ENCODE measurements around the gene PPP1R16B.

PPP1R16B gene

DNA sequence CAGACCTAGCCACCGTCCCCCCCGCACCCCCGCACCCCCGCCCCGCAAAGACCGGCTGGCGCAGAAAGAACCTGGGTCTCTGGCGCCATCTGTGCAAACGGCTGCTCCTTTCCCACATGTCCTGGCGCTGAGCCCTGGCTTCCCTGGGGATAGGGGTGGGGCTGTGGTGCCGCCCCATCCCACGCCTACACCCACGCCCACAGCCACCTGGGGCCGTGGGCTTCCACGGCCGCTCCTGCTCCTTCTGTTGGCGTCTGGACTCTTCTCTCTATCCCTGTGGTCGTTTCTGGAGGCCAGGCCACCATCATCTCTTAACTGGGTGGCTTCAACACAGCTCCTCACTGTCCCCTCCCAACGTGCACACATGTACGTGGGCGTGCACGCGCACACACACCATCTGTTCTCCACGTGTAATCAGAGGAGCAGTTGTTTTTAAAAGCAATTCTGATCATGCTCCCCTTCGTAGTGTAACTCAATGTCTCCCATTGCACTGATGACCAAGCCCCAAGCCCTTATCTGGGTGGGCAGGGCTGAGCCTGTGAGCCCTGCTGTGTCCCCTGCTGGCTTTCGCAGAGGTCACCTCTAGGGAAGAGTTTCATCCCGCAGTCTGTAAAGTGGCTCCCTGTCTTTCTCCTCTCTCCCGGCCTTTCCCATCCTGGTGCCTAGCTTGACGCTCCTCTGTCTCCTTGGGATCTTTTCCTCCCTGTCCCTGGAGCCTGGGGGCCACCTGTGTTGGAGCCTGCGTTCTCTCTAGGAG lies 88.8 kb downstream of the PPP1R16B start:
- DNase-seq = peak in 30 of 58 donors; percentile 45 to 86 (median 74)

DNA sequence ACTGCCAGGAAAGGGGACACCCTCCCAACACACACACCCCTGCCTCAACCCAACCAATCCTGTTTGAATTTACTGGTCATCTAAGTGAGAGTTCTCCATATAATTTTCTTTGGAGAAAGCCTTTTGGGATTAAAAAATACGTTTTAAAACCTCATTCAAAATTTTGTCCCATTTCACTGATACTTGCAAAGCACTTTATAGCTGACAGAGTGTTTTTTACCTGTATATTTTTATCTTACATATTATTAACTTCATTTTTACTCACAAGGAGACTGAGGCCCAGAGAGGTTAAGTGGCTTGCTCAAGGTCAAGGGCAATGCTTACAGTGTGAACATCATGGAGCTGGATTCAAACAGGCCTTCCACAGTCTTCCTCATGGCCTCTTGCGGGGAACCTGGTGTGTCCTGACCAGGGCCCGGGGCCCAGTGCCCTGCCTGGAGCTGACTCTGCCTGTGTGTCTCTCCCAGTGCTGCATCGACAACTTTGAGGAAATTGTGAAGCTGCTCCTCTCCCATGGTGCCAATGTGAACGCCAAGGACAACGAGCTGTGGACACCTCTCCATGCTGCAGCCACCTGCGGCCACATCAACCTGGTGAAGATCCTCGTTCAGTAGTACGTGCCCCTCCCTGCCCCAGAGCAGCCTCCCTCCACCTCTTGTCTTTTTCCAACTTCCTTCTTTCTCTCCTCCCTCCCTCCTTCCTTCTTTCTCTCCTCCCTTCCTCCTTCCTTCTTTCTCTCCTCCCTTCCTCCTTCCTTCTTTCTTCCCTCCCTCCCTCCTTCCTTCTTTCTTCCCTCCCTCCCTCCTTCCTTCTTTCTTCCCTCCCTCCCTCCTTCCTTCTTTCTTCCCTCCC lies 89.8 kb downstream of the PPP1R16B start:
- no peak for DNase-seq

DNA sequence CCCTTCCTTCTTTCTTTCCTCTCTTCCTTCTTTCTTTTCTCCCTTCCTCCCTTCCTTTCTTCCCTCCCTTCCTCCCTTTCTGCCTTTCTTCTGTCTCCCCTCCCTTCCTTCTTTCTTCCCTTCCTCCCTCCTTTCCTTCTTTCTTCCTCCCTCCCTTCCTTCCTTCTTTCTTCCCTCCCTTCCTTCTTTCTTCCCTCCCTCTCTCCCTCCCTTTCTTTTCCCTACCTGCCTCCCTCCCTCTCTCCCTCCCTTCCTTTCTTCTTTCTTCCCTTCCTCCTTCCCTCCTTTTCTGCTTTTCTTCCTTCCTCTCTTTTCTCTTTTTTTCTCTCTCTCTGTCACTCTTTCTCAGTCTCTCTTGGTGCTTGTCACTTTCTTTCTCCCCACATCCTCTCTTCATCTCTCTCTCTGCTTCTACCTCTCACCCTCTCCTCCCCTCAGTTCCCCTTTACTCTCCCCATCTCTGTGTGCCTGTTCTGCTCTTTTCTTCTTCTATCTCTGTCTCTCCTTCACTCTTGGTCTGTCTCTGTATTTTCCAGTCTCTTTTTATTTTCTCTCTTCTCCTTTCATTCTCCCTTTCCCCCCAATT lies 90.6 kb downstream of the PPP1R16B start:
- no peak for DNase-seq

DNA sequence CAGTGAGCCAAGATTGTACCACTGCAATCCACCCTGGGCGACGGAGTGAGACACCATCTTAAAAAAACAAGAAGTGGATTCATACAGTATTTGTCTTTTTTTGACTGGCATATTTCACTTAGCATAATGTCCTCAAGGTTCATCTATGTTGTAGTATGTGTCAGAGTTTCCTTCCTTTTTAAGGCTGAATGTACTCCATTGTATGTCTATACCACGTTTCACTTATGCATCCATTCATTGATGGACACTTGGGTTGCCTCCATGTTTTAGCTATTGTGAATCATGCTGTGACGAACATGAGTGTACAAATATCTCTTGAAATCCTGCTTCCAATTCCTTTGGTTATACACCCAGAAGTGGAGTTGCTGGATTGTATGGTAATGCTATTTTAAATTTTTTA lies 91.8 kb downstream of the PPP1R16B start:
- no peak for DNase-seq

DNA sequence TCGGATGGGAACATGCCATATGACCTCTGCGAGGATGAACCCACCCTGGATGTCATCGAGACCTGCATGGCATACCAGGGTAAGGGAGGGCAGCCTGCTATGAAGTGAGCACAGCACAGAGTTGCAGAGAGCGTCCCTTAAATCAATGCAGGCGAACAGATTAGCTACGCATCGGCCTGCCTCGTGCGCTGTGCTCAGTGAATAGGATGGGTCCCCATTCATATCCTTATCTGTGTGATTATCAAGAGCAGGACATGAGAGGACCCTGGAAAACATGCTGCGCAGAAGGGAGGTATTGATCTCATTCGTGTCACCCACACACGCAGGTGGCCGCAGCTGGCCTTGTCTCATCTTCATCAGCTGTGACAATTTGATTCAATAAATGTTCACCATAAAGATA lies 95.1 kb downstream of the PPP1R16B start:
- DNase-seq = no peak

DNA sequence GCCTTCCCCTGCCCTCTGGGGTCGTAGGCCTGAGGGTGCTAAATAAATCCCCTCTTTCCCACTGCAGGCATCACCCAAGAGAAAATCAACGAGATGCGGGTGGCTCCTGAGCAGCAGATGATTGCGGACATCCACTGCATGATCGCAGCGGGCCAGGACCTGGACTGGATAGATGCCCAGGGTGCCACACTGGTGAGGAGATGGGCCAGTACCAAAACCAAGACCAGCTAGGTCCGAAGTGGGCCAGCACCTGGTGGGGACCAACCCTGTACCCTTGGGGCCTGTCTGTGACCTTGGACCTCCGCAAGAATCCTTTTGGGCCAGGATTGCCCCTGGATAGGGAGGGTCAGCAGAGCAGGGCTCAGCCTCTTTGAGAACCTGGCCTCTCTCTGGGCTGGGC lies 97.1 kb downstream of the PPP1R16B start:
- DNase-seq = no peak

DNA sequence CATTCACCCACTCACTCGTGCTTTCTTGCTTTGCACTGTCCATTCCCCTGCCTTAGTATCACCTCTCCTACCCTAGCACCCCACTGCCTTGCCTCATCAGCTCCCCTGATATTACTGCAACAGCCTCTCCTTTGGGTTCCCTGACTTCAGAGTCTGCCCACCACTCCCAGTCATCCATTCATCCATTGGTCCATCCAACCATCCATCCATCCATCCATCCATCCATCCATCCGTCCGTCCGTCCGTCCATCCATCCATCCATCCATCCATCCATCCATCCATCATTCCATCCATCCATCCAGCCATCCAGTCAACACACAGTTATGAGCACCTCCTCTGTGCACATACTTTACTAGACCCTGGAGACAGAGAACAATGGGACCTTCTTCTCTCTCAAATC lies 97.8 kb downstream of the PPP1R16B start:
- no peak for DNase-seq

DNA sequence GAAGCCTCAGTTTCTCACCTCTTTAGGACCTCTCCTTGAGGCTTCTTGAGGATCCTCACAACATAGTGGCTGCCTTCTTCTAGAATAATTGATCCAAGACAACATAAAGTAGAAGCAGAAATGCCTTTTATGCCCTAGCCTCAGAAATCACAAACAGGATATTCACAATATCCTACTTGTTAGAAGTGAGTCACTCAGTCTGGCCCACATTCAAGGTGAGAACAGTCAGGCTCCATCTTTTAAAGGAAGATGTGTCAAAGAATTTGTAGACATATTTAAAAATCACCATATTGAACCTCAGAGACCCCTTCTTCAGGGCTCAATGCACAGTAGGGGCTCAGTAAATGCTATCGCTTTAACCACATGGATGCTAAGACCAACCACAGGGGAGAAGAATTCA lies 99.9 kb downstream of the PPP1R16B start:
- no peak for DNase-seq

DNA sequence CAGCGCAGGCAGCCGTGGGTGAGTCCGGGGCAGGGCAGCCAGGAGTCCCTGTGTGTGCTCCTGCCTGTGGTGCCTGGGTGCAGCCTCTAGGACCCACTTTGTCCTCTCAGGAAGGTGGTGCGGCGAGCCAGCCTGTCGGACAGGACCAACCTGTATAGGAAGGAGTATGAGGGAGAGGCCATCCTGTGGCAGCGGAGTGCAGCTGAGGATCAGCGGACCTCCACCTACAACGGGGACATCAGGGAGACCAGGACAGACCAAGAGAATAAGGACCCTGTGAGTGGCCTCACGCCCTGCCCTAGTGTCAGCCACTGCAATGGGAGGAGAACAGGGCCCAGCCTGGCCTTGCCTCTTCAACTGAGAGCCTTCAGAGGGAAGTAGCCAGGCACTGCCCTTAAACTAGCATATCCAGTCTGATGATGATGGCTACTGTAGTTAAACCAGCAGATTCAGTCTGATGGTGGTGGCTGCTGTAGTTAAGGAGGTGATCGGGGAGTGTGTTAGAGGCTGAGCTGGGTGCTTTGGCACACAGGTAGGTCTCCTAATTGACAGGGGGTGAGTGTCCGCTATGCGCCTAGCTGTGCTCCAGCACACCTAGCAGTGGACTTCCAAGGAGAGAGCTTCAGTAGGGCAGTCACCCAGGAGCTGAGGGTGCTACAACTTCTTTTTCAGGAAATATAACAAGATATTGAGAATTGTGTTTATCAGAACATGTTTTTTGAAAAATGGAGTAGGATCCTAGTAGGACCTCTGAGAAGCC lies 102.6 kb downstream of the PPP1R16B start:
- no peak for DNase-seq

DNA sequence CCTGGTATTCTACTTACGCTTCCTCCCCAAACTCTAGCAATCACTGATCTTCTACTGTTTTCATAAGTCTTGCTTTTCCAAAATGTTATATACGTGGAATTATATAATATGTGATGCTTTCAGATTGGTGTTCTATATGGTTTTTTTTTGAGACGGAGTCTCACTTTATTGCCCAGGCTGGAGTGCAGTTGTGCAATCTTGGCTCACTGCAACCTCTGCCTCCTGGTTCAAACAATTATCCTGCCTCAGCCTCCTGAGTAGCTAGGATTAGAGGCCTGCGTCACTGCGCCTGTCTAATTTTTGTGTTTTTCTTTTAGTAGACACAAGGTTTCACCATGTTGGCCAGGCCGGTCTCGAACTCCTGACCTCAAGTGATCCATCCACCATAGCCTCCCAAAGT lies 109.9 kb downstream of the PPP1R16B start:
- no peak for DNase-seq

DNA sequence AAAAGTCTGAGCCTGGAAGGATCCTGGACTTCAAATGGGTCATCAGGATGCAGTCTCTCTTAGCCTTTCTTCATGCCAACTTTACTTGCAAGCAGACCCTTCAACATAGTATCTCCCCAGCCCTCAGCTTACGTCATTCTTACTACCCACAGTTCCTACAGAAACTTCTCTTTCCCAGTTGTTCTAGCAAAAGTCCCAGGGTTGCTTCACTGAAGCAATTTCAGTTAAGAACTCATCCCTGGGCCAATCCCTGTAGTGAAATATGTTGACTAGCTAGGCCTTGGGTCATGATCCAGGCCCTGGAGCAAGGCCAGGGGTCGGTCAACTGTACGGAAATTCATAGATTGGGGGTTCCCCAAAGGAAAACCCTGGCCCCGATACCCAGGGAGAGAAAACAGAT lies 112.2 kb downstream of the PPP1R16B start:
- DNase-seq = no peak

DNA sequence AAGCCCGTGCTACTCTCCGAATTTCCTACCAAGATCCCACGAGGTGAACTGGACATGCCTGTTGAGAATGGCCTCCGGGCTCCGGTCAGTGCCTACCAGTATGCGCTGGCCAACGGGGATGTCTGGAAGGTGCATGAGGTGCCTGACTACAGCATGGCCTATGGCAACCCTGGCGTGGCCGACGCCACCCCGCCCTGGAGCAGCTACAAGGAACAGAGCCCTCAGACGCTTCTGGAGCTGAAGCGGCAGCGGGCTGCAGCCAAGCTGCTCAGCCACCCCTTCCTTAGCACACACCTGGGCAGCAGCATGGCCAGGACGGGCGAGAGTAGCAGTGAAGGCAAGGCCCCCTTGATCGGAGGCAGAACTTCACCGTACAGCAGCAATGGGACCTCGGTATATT lies 112.7 kb downstream of the PPP1R16B start:
- DNase-seq = no peak

DNA sequence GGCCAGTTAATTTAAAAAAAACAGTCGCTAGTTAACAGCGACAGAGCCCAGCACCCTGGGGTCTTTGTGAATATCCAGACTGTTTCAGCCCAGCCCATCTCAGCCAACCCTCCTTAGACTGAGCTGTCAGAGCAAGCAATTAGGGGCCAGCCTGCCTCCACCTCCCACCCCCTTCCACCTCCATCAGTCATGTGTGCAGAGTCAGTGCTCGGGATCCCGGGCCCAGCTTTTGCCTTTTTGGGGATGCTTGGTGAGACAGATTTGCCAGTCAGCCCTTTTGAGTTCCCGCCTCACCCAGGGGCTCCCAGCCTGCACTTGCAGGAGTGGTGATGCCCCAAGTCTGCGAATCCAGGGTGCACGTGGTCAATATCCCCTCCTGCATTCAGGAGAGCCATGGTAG lies 114.2 kb downstream of the PPP1R16B start:
- DNase-seq = peak in 1 of 58 donors; percentile 12

DNA sequence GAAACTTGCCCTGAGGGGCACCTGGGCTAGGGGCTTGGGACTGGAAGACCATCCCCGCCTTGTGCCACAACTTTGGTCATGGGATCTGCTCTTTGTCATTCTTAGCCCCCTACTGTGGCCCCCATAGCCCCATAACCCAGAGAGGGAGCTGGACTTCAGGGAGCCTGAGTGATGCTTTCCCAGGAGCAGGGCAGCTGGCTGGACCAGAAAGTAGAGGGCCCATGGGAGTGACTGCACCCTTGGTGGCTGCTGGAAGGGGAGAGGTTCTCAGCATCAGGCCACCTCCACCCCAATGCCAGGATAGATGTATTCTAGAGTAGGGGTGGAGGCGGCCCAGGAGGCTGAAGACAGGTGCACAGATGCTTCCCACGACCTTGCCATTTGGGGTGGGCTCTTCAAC lies 114.9 kb downstream of the PPP1R16B start:
- no peak for DNase-seq

DNA sequence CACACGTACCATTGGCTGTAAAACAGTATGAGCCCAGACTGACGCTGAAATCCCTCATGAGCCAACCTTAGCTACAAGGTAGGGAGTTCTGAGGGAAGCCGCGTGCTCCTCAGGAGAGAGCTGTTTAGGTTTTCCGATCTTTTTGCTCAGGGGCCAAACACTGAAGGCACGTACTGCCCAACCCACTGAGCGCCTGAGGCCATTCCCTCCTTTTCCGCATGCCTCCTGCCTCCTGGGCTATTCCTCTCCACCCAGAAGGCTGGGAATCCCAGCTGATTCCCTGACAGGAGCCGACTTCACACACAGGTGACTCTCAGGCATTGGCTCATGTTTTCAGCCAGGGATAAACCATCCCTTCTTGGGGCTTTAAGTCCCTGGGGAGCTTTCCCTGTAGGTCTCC lies 115.4 kb downstream of the PPP1R16B start:
- no peak for DNase-seq

DNA sequence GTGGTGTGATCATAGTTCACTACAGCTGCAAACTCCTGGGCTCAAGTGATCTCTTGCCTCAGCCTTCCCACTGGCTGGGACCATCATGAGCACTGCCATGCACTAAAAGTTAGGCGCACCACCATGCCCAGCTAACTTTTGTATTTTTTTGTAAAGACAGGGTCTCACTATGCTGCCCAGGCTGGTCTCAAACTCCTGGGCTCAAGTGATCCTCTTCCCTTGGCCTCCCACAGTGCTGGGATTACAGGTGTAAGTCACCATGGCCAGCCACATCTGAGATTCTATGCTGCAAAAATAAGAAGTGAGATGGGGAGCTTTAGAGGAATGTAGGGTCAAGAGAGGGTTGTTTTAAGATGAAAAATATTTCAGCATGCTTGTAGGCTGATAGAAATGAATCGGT lies 119.2 kb downstream of the PPP1R16B start:
- no peak for DNase-seq

DNA sequence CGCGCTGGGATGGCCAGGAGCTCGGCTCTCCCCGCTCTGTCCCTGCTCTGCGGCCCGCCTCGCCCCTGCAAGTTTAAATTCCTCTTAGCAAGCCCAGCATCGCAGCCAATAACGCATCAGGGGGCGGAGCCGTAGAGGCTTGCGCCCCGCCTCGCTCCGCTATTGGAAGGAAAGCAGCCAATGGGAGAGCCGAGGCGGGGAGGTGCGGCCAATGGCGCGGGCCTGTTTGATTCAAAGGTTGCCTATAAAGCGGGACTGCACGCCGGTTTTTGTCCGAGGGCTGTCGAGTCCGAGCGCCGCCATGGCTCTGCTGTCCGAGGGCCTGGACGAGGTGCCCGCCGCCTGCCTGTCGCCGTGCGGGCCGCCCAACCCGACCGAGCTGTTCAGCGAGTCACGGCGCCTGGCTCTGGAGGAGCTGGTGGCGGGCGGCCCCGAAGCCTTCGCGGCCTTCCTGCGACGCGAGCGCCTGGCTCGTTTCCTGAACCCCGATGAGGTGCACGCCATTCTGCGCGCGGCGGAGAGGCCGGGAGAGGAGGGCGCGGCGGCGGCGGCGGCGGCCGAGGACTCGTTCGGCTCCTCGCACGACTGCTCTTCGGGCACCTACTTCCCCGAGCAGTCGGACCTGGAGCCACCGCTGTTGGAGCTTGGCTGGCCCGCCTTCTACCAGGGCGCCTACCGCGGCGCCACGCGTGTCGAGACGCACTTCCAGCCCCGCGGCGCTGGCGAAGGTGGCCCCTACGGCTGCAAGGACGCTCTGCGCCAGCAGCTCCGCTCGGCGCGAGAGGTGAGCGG lies 120.8 kb downstream of the PPP1R16B start, which contains the start of gene FAM83D:
TSS of gene FAM83D (plus strand) at position 276 of the 792 bp plus-strand sequence. CDS start at position 302, 26 bp downstream.
- DNase-seq = peak; percentile 58 to 97 (median 92)

DNA sequence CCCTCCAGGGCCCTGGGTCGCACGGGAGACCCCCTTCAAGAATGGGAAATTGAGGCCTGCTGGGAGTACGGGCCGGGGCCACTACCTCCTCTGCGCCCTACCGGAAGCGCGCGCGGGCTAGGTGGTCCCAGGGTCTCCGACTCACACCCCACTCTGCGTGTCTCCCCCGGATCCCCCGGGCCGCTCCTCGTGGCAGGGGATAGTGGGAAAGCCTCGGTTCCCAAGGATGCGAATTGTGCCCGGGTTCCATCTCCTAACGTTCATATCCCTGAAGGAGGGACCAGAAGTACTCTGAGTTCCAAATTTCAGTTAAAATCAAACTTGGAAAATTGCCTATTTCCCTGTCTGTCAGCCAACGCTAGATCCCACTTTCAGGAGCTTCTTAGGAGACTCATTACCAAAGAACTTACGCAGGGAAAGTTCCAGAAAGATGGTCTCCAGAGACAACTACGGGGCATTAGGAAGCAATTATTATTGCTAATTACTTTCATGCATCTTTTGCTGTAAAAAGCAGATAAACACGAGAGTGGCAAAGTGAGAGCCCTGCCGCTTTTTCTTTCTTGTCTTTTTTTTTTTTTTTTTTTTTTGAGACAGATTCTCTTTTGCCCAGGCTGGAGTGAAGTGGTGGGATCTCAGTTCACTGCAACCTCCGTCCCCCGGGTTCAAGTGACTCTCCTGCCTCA lies 121.6 kb downstream of the PPP1R16B start:
- no peak for DNase-seq

DNA sequence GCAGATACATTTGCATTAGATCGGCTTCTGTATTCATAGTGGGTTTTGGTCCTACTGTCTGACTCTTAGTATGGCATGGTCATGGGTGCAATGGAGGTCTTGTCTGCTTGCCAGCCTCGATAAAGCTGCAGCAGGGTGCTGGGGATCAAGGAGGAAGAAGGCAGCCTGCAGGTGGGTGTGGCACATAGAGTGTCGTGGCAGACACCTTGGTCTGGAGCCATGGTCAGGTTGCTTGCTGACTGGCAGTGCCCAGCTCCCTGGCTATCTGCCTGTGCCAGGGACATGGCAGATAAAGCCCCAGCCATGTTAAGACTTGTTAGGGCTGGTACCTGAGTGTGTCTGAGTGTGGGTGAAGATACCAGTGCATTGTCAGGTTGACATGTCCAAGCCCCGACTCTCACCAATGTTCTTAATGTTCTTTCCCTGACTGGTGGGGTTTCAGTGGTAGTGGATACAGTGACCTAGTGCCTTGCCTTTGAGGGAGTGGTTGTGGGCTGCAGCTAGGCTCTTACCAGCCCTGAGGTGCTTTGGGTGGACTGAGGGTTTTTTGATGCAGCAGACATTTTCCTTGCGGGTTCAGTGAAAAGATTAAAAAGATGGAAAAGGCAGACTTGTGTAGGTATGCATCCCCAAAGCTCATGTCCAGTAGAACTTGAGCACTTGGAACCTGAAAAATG lies 122.5 kb downstream of the PPP1R16B start:
- DNase-seq = no peak

DNA sequence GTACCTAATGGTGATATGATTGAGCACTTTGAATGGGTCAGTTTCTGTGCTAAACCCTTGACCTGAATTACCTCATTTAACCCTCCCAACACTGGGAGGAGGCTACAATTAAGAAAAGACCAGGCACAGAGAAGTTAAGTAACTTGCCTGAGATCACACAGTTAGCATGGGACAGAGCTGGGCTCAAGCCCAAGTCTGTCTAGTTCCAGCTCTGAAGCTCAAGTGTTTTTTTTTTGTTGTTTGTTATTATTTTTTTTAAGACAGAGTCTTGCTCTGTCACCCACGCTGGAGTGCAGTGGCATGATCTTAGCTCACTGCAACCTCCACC lies 124.7 kb downstream of the PPP1R16B start:
- DNase-seq = no peak

Data from anterior cingulate cortex (tissue), 58 donors.